KOPT-K1 (cell line): ENCODE measurements around the gene IZUMO1.

ENCODE experiments used
- H3K27ac ChIP-seq: fragments of 200-600 bp; sonication (generic); 2 replicates; pipeline ENCODE4 v1.5.1; 2016; ENCODE audit warnings: antibody characterized with exemption, mild to moderate bottlenecking, low read depth, low read length; ENCODE audit not compliant: poor library complexity, severe bottlenecking
- H3K36me3 ChIP-seq: fragments of 200-600 bp; sonication (generic); 2 replicates; pipeline ENCODE4 v1.5.1; 2017; ENCODE audit warnings: antibody characterized with exemption, mild to moderate bottlenecking, low read length, moderate library complexity; ENCODE audit not compliant: insufficient read depth
- H3K9me3 ChIP-seq: fragments of 200-600 bp; sonication (generic); 2 replicates; pipeline ENCODE4 v1.5.1; 2017; ENCODE audit warnings: antibody characterized with exemption, low read length, mild to moderate bottlenecking; ENCODE audit not compliant: insufficient read depth, poor library complexity, severe bottlenecking

Gene IZUMO1

DNA sequence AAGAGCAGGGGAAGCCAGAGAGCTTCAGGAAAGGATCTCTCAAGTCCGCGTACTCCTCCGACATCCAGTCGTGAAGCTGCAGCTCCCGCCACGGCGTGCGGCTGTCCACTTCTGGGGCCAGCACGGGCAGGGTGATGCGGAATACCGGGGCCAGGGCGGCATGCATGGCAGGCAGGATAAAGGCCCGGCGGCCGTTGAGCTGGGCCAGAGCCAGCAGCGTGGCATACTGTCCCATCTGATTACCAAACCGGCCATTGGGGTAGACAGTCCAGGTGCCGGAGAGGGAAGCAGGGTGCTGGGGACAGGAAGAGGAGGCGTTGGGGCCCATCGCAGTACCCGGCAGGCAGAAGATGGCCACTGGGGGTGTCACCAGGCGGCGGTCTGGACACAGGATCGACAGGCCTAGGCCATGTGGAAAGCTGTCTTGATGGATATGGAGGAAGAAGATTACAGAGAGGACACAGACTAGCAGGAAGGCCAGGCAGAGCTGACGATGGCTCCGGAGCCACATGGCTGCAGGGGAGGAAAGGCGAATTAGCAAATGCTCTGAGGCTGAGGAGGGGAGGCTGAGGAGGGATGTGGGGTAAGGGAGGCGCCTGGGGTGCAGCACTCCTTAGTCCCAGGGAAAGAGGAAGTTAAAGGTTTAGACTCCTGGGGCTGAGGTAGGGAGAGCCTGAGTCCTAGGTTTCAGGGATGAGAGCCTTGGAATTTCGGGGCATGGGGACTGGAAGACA, 4.2 kb upstream of the IZUMO1 start:
- no peak overlapping the region for H3K27ac ChIP-seq
- H3K36me3 ChIP-seq, result no peaks in the 10 kb centered on the region
- H3K9me3 ChIP-seq, result no peaks in the 10 kb centered on the region

DNA sequence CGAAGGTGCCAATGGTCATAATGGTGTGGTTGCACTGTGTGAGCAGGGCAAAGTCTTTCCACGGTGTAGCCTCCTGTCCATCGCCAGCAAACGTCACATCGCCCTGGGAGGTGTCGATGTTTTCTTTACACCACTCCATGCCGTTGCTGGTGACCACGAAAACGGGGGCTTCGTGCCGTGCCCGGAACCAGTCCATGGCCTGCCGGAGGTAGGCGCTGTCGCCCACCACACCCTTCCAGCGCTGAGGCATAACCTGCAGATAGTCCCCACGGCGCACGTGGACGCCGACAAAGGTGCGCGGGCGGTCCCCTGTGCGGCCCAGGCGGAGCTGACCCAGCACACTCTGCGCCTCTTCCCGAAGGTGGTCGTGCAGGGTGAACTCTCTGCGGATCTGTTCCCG, 3.6 kb upstream of the IZUMO1 start:
- H3K27ac ChIP-seq, result no peak overlapping the region
- H3K9me3 ChIP-seq, result no peaks in the 10 kb centered on the region
- no peaks in the 10 kb centered on the region for H3K36me3 ChIP-seq

DNA sequence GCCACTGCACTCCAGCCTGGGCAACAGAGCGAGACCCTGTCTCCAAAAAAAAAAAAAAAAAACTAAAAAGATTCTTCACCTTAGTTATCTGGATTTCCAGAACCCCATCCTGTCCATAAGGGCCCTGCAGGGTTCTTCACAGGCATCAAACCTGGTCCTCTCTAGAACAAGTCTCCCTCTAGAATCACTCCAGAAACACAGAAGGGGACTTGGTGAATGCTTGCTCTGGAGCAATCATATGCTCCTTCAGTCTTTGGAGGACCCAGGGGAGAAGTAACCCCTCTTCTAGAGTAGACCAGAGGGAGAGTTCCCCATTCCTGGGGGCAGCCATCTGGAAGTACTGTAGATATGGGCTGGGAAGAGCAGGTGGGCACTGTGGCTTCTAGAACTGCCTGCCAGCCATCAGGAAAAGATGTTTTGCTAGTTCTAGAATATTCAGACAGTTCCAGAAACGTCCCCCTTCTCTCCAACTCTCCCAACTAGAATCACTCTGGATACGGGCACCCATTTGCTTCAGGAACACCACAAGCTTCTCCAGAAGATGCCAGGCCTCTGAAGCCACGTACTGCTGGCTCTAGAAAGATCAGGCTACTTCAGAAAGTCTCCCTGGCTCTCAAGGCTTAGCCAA, 3.0 kb upstream of the IZUMO1 start:
- H3K36me3 ChIP-seq, result no peaks in the 10 kb centered on the region
- no peaks in the 10 kb centered on the region for H3K9me3 ChIP-seq
- H3K27ac ChIP-seq, result no peak overlapping the region

DNA sequence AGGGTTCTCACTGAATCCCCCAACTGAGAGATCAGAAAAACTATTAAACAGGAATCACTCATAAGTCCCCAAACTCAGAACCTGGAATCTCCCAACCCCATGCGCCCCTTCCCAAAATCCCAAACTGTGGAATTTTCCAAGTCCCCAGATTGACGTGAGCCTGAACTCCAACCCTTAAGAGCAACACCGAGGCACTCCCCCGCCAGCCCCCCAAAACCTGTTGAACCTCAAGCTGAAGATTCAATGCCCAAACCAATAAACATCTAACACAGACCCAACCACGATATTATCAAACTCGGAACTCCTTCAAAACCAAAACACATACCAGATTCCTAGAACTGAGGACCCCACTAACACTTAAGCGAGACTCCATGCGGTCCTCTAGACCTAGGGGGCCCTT, 599 bp downstream of the IZUMO1 start:
- no peaks in the 10 kb centered on the region for H3K36me3 ChIP-seq
- no peak overlapping the region for H3K27ac ChIP-seq
- no peaks in the 10 kb centered on the region for H3K9me3 ChIP-seq

DNA sequence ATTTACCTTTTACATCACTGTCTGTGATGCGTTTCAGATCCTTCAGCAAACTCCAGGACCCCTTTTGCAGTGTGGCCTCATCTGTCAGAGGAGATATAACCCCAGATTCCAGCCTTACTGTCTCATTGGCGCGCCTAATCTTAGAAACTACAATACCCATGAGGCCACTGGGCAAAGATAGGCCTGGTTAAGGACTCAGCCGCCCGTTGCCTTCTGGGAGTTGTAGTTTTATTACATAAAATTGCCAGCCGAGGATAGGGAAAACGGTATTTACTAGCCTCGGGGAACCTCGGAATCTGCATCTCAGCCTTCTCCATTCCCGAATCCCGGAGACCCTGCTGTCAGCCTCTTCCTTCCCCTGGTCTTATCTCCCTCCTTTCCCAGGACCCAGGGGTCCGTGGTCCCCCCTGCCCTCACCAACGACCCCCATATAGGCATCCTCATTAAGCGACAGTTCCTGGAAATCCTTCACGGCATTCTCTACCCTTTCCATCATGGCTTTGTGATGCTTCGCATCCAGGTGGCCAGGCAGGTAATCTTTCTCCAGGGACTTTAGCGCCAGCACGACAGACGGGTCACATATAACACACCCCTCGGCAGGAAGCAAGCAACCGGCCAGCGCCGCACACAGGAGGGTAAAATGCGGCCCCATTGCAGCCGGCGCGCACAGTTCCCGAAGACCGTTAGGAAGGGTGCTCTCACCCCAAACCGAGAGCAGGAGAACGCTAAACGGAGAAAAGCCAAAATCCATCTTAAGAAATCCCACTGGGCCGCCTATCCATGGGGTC, 1.3 kb downstream of the IZUMO1 start:
- no peak overlapping the region for H3K27ac ChIP-seq
- no peaks in the 10 kb centered on the region for H3K9me3 ChIP-seq
- H3K36me3 ChIP-seq, result no peaks in the 10 kb centered on the region

DNA sequence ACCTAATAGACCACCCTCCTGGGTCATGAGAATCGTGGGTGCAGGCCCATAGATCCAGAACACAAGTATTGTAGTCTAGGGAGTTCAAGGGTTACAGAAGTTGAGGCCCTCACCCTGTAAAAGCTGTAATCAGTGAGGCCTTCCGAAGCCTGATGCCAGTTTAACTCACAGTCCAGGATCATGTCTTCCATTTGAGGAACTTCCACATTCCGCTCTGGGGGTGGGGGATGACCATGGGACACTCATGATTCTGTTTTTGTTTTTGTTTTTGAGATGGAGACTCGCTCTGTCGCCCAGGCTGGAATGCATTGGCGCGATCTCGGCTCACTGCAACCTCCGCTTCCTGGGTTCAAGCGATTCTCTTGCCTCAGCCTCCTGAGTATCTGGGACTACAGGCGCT, 4.6 kb downstream of the IZUMO1 start:
- Histone ChIP-seq H3K27ac (no peak overlapping the region), H3K9me3 (no peaks in the 10 kb centered on the region)

DNA sequence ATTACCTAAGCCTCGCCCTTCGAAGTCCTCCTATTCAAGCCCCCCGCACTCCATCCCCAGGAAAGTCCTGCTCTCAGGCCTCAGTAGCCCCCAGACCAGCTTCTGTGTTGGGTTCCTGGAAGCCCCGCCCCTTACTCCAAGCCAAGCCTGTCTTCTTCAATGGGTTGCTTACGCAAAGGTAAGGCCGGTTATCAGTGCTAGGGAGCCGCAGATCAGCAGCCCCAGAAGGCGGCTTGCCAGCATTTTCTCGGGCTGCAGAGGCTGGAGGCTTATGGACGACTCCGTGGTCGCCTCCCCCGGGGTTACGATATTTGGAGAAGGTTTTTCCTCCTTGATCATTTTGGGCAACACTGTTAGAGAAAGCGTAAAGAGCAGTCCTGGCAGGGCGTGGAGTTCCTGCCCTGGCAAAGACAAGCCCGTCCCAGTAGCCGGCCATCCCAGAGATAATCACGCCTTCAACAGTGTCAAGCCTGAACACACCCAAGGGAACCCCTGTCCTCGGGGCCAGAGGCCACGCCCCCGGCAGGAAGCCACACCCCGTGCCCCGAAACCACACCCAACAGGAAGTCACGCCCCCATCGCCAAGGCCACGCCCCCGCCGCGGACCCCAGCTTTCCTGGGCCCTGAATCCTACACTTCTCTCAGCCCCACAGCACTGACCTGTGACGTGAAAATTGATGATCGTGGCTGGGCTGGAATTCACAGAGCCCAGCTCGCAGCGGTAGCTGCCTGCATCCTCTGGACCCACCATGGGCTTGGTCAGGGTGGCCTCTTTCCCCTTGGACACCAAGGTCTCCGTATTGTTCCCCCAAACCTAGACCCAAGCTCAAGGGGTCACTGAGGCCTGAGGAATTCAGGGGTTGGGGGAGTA, 5.3 kb downstream of the IZUMO1 start:
- Histone ChIP-seq H3K9me3 (no peaks in the 10 kb centered on the region), H3K36me3 (no peaks in the 10 kb centered on the region), H3K27ac (no peak overlapping the region)

More for the DNA sequence above, 4.6 kb downstream of the IZUMO1 start:
- no peaks in the 10 kb centered on the region for H3K36me3 ChIP-seq

DNA sequence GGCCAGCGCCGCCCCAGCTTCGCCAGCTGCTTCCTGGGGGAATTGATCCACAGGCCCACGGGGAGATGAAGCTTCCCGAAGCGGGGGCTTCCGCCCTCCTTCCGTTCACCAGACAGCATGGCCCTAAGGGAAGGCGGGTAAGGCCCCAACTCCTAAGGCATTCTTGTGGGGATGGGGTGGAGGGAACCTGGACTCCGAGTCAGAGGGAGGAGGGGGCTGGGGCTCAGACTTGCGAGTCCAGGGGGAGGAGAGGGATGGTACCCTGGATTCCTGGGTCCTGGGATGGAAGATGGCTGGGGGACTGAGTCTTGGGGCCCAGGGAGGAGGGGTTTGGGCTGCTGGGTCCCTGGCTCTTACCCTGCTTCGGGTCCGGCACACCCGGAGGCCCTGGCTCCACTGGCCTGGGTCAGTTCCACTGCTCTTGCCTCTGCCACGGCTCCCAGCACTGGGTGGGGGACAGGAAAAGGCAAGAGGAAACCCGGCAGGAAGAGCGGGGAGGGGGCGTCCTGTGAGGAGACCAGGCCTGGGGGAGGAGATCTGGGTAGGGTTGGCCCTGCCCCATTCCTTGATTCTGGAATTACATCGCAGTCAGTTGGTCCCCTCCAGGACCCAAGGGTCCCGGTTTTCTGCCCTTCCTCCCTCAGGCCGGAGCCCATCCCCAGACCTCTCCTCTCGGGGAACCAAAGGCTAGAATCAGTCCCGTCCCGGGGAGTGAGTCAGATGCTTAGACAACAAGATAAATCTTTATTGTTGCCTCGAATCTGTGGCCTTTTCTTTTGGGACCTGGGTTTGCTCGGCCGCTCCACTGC, 6.3 kb downstream of the IZUMO1 start, which contains the start of gene RASIP1:
Gene RASIP1, minus strand, starts transcription at position 447 of the 809 bp plus-strand sequence. Its CDS starts 328 bp downstream, at position 119.
- Histone ChIP-seq H3K36me3 (no peaks in the 10 kb centered on the region), H3K27ac (no peak within 1 kb of the TSS), H3K9me3 (no peaks in the 10 kb centered on the region)

DNA sequence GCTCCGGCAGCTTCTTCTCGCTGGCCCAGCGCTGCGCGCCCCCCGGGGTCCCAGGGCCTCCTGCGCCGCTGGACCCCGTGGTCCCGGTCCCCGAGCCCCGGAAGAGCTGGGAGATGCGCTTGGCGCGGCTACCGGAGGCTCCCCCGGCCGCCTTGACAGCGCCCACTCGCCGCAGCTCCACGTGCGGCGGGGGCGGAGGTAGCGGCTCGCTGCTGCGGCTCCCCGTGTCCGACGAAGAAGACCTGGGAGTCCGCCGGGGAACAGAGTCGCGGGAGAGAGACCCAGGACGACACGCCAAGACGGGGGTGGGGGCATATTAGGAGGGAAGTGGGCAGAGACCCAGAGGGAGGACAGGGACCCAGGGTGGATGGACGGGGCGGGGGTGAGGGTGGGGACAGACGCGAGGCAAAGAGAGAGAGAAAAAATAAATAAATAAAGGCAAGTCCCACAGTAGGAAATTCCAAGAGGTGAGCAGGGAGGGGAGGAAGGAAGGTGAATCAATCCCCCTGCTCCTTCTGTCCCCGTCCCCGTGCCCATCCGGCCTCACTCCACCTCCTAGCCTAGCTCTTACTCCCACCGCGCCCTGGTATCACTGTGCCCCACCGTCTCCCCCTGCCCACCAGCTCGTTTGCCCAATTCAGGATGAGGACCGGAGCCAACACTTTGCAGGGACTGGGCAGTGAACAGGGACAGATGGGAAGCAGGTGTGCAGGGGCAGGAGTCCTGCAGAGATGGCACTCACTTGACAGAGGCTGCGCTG, 7.1 kb downstream of the IZUMO1 start:
- Histone ChIP-seq H3K27ac (no peak overlapping the region), H3K9me3 (no peaks in the 10 kb centered on the region), H3K36me3 (no peaks in the 10 kb centered on the region)

DNA sequence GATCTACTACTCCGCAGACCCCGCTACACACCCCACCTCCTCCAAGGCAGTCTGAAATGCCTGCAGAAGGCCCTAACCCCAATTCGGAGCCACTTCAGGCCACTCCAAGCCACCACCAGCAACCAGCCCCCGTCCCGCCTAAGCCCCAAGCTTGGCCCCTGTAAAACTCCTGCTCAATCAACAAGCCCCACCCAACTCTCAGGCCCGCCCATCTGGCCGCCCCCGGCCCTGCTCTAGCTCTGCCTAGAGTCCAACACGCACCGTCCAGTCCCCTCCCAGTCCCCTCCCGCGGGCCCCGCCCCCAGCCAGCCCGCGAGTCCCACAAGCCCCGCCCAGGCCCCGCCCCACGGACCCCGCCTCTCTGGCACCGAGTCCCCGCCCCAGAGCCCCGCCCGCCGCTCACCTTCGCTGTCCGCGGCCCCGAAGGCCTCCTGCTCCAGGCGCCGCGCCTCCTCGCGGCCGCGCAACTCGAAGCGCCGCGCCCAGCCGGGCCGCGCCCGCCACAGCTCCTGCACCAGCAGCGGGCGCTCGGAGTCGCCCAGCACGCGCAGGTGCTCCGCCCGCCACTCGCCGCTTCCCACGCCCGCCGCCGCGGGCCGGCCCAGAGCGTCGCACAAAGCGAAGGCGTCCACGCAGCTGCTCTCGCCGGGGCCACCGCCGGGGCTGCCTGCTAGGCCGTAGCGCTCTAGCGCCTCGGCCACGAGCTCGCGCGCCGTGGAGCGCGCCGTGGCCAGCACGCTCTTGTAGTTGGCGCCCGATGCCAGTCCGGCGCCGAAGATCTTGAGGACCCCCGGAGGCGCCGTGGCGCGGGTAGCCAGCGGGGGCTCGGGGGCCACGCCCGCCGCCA, 7.9 kb downstream of the IZUMO1 start:
- H3K36me3 ChIP-seq, result no peaks in the 10 kb centered on the region
- H3K9me3 ChIP-seq, result no peaks in the 10 kb centered on the region
- no peak overlapping the region for H3K27ac ChIP-seq

DNA sequence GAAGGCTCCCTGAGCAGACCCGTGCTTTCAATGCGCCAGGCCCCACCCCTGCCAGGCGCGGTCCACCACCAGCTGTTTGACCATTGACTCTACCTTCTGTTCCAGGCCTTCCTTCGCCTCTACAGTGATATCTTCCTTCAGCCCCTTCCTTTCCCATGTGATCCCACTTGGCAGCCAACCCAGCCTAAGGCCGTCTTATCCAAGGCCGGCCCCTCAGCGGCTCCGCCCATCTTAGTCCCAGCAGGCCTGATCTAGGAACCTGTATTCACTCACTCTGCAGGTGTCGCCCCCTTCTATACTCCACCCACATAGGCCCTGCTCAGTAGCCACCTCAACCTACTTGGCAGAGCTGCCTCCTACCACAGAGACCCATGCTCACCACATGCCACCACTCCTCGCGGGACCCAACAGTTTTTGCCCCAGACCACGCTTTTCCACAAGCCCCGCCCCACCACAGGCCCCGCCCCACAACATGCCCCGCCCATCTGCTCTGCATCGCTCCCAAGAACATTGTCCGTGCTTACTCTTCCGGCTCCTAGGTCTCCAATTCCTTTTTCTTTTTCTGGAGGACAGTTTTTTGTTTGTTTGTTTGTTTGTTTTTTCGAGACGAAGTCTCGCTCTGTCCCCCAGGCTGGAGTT, 9.2 kb downstream of the IZUMO1 start:
- H3K9me3 ChIP-seq, result no peaks in the 10 kb centered on the region
- no peaks in the 10 kb centered on the region for H3K36me3 ChIP-seq
- no peak overlapping the region for H3K27ac ChIP-seq

DNA sequence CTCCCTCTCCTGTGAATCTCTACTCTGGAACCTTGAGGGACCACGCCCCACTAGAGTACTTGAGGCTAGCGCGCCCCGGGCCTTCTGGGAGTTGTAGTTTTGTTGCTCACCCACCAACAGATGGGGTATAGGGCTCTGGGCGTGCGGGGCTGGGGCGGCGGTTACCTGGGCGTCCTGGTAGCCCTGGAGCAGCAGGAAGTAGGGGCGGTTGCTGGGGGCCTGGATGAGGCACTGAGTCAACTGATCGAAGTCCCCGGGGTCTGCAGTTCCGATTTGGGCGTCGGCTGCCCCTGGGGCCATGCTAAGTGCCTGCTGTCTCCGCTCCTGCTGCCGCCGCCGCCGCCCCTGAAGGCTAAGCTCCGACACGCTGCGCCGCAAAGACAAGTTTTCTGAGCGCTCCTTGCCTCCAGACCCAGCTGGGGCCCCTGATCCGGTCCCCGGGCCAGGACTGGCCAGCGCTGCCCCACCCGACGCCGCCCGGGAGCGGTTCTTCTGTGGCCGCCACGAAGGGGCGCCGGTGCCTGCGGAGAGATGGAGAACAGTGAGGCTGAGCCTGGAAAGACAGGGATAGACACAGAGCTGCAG, 11.6 kb downstream of the IZUMO1 start:
- no peaks in the 10 kb centered on the region for H3K36me3 ChIP-seq
- H3K27ac ChIP-seq, result no peak overlapping the region
- no peaks in the 10 kb centered on the region for H3K9me3 ChIP-seq
